NCI-H1436 treated with DMSO at 0.1 percent for 48 hours (cell line): ENCODE measurements around the gene SKIC2.

Source experiments
- DNase-seq: peaks from one replicate; lab custom pipeline; 2025; lab: John Stamatoyannopoulos, UW

Gene SKIC2

GRCh38 chr6:31945507-31946369 lies 13.2 kb upstream of the SKIC2 start, which contains the start of gene CFB:
Gene CFB (plus strand): TSS chr6:31946095. CDS start chr6:31946222, 127 bp downstream.
- DNase-seq = no peak

- no peak for DNase-seq
Measured at GRCh38 chr6:31946370-31946885, 12.5 kb upstream of the SKIC2 start.

- DNase-seq = no peak
Measured at GRCh38 chr6:31947070-31947675, 11.8 kb upstream of the SKIC2 start.

GRCh38 chr6:31947864-31948263 lies 11.1 kb upstream of the SKIC2 start:
- no peak for DNase-seq

GRCh38 chr6:31948306-31948705 lies 10.7 kb upstream of the SKIC2 start:
- DNase-seq = no peak

- no peak for DNase-seq
Measured at GRCh38 chr6:31948753-31949413, 10.1 kb upstream of the SKIC2 start.

GRCh38 chr6:31949926-31950548 lies 8.9 kb upstream of the SKIC2 start:
- DNase-seq = no peak

- no peak for DNase-seq
Measured at GRCh38 chr6:31952140-31952805, 6.7 kb upstream of the SKIC2 start.

GRCh38 chr6:31952890-31953289 lies 6.1 kb upstream of the SKIC2 start:
- DNase-seq = no peak

GRCh38 chr6:31954511-31954910 lies 4.5 kb upstream of the SKIC2 start:
- DNase-seq = no peak

GRCh38 chr6:31956796-31957195 lies 2.2 kb upstream of the SKIC2 start:
- no peak for DNase-seq

GRCh38 chr6:31958412-31958740 lies 599 bp upstream of the SKIC2 start:
- DNase-seq = no peak

- DNase-seq = no peak
Measured at GRCh38 chr6:31961616-31962015, 2.6 kb downstream of the SKIC2 start.

GRCh38 chr6:31963921-31964320 lies 4.9 kb downstream of the SKIC2 start:
- no peak for DNase-seq

GRCh38 chr6:31965700-31966099 lies 6.7 kb downstream of the SKIC2 start:
- DNase-seq = no peak

GRCh38 chr6:31966506-31966905 lies 7.5 kb downstream of the SKIC2 start:
- no peak for DNase-seq

GRCh38 chr6:31966997-31967925 lies 8.3 kb downstream of the SKIC2 start:
- no peak for DNase-seq

- DNase-seq = no peak
Measured at GRCh38 chr6:31967926-31968320, 8.9 kb downstream of the SKIC2 start.

GRCh38 chr6:31968326-31968725 lies 9.4 kb downstream of the SKIC2 start:
- DNase-seq = no peak

GRCh38 chr6:31968791-31969711 lies 10.1 kb downstream of the SKIC2 start:
- DNase-seq = no peak
